RPMI8226 (cell line): Measurements from ENCODE around the gene FER1L5.

ENCODE experiments used
- DNase-seq: peaks from one replicate; pipeline ENCODE4 v3.0.0-alpha.2; 2015

FER1L5 gene

GRCh38 chr2:96683972-96684820 is 41.6 kb downstream of the FER1L5 start:
- DNase-seq = no peak

GRCh38 chr2:96684883-96685576 is 42.5 kb downstream of the FER1L5 start:
- DNase-seq = peak; percentile 18

DNA sequence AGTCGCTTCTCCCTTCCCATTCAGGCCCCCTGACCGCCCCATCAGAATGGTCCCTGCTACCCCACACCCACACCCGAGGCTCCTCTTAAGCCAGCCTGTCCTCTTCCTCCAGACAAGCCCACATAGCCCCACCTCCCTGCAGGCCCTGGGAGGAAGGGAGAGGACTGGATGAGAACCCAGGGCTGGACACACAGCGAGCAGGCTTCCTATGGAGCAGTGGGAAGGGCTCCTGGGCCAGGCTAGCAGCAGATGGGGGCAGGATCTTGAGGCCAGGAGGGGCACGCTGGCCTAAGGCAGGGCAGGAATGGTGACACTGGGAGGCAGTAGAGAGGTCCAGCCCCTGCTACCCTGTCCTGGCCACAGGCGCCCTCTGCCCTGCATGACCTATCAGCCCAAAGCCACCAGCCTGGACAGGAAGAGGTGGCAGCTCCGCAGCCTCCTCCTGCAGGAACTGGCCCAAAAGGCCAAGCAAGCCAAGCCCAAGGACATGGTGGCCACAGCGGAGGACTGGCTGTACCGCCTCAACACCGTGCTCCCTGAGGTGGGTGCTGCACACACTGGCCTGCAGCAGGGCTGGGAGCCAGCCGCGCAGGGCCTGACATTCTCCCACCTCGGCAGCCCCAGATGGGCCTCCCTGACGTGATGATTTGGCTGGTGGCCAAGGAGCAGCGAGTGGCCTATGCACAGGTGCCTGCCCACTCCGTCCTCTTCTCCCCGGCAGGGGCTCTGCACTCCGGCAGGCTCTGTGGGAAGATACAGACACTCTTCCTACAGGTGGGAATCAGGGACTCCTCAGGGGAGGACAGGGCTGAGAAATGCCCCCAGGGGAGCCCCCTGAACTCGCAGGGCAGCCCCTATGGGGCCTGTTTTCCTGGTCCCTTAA is 43.3 kb downstream of the FER1L5 start:
- DNase-seq = peak; percentile 86

DNA sequence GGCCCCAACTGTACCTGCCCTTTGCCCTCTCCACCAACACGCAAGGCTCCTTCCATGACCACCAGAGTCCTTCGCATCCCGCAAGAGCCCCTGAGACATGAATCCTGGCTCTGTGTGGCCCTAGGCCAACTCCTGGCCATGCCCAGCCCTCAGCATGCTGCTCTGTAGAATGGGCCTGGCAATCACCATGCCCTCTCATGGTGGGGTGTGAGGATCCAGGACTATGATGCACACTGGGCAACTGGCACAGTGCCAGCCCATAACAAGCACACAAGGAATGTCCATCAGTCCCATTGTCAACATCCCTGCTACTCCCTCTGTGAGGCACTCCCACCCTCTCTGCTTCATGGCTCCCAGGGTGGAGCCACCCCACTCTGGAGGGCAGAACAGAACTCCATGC is 44.7 kb downstream of the FER1L5 start:
- no peak for DNase-seq

GRCh38 chr2:96687711-96688640 is 45.4 kb downstream of the FER1L5 start:
- no peak for DNase-seq

GRCh38 chr2:96688649-96689430 is 46.3 kb downstream of the FER1L5 start:
- no peak for DNase-seq

- no peak for DNase-seq
Measured at GRCh38 chr2:96689431-96689991, 46.9 kb downstream of the FER1L5 start.

DNA sequence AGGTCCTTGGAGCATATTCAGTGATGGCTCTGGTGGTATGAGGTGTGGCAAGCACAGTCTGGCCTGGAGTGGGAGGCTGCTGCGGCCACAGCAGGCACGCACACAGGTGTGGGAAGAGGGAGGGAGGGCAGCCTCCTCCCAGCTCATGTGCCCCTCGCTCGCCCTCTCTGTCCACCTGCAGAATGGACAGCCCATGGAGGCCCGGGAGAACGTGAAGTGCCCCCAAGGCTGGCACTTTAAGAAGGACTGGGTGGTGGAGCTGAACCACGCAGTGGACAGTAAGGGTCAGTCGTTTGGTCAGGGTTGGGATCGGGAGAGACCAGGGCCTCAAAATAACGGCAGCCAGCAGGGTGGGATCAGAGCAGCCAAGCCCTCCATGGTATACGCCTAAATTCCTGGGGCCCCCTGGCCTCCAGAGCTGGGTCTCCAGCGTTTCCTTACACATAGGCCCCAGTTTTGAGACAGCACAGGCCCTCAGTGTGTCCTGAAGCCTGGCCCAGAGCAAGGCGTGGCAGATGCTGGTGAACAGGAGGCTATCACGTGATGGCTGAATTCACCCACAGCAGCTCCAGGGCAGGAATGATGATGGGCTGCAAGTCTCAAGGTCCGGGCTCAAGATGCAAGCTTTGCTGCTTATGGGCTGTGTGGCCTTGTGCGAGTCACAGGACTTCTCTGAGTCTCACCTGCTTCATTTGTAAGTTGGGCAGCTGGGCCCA is 47.9 kb downstream of the FER1L5 start:
- DNase-seq = no peak

- DNase-seq = no peak
Measured at GRCh38 chr2:96691022-96691612, 48.6 kb downstream of the FER1L5 start.

- DNase-seq = no peak
Measured at GRCh38 chr2:96692094-96692971, 49.8 kb downstream of the FER1L5 start.

DNA sequence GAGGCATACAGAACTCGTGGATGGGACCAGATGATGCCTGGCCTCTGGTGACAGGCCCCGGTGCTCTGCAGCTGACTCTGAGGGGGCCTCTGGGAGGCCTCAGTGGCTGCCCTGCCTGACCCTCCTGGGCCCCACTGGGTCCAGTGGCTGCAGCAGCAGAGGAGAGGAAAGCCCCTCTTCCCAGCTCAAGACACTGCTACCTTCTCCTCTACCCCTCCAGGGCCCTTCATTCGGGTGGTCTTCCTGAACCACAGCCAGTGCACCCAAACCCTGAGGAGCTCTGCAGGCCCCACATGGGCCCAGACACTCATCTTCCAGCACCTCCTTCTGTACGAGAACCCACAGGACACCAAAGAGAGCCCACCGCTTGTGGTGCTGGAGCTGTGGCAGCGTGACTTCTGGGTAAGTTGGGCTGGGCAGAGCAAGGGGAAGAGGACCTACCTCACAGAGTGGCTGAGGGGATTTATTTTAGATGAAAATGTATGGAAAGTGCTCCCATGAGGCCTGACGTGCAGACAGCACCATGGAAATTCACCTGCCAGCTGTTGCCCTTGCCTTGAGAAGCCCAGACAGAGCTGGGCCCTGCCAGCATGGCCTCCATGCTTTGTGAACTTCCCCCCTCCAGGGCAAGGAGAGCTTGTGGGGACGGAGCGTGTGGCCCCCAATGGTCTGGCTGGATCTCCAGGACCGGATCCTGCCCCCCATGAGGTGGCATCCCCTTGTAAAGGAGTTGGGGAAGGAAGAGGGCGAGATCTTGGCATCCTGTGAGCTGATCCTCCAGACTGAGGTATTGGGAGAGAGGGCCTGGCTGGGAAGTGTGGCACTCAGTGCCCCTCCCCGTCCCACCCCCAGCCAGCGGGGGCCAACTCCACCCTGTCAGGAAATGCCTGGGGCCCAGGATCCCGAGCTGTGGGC is 51.0 kb downstream of the FER1L5 start:
- no peak for DNase-seq

GRCh38 chr2:96694279-96694678 is 51.7 kb downstream of the FER1L5 start:
- no peak for DNase-seq

DNA sequence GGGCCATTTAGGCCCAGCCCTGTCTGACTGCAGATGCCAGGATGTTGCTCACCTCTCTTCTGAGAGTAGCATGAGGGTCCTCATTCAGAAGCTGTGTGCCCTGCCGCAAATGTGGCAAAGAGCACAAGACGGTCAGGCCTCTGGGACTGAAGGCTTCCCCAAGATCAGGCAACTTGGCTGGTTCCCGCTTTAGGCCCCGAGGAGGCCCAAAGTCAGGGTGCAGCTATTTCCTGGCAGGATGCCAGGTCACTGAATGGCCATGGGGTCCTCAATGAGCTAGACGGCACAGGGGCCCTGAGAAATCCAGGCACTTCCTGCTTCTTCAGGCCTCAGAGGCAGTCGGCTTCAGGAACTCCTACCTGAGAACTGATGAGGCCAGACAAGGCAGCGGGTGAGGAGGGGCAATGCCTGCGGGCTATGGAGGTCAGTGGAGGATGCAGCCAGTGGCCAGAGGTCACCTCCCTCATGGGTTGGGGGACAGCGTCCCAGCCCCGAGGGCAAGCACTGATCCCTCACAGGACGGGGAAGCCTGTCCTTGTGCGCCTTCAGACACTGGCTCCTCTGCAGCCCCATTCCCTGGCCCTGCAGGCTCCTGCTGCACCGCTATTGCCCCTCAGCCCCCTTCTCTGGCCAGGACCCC is 52.4 kb downstream of the FER1L5 start:
- no peak for DNase-seq

DNA sequence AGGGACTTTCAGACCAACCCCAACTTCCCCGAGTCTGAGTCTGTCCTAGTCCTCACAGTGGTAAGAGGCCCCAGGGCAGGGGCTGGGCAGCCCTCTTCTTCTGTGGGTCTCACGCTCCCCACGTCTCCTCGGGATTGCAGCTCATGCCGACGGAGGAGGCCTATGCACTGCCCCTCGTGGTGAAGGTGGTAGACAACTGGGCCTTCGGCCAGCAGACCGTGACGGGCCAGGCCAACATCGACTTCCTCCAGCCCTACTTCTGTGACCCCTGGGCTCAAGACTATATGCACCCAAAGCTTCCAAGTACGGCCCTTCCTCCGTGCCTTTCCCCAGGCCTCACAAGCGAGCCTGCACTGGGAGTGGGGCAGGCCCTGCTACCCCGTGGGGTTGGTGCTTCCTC is 53.0 kb downstream of the FER1L5 start:
- DNase-seq = no peak

DNA sequence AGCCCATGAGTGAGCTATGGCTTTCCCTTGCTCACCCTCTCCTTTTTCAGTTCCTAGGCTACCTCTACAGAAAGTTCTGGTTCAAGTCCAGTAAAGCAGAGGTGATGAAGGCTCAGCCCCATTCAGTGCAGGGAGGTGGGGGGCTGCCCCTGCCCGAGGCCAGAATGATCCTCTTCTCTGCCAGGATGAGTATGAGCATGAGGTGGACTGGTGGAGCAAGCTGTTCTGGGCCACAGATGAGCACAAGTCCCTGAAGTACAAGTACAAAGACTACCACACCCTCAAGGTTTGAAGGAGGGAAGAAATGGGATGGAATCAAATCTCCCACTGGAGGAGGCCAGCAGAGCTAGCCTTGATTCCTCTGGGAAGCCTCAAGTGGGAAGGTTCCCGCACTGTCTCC is 54.9 kb downstream of the FER1L5 start:
- no peak for DNase-seq

DNA sequence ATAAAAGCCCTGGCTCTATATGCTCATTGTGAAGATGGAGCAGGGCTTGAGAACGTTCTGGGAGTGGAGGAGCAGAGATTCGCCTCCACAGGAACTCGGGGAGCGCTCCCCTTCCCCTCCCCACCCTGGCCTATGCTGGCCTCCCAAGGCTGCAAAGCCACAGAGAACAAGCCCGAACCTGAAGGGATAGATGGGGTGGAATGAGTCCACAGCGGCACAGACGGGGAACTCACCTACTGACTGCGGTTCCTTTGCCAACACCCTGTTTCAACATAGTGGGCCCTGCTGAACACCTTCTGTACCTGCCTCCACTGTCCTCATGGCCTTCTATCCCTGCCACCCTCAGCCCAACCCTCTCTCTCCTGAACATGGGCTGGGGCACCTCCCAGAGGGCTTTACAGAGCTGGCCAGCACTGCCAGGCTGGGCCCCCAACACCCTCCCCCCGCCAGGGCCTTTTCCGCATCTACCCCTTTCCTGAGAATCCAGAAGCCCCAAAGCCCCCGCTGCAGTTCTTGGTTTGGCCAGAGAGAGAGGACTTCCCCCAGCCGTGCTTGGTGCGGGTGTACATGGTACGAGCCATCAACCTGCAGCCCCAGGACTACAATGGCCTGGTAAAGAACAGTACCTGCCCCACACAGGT is 55.8 kb downstream of the FER1L5 start:
- no peak for DNase-seq

GRCh38 chr2:96699021-96699420 is 56.5 kb downstream of the FER1L5 start:
- DNase-seq = no peak
